ENCODE results near the gene CRYBG2.
"Not testable (repeated sequence)": the region's sequence is repeated elsewhere in the genome, so short reads cannot be mapped to it uniquely, and the experiment has no call there.

CRYBG2 gene

GRCh38 chr1:26318338-26319064 lies 35.4 kb downstream of the CRYBG2 start:
- DNase-seq = peak; percentile 78

GRCh38 chr1:26317612-26318337 lies 36.2 kb downstream of the CRYBG2 start, which contains the start of gene CD52:
Gene CD52 (plus strand): TSS chr1:26317958. CDS start chr1:26318018, 60 bp downstream.
- peak; percentile 83 for DNase-seq

GRCh38 chr1:26317146-26317545 lies 36.8 kb downstream of the CRYBG2 start:
- DNase-seq = no peak

- DNase-seq = no peak
These were observed 37.8 kb downstream of the CRYBG2 start for GRCh38 chr1:26315874-26316850.

- no peak for DNase-seq
These were observed 39.4 kb downstream of the CRYBG2 start for GRCh38 chr1:26314501-26314900.

GRCh38 chr1:26307966-26308899 lies 45.7 kb downstream of the CRYBG2 start:
- DNase-seq = not testable (repeated sequence)

- no peak for DNase-seq
These were observed 46.6 kb downstream of the CRYBG2 start for GRCh38 chr1:26307363-26307781.

- peak; percentile 93 for DNase-seq
These were observed 47.4 kb downstream of the CRYBG2 start, which contains the start of gene UBXN11 for GRCh38 chr1:26306290-26307229. Gene UBXN11 (minus strand): TSS chr1:26306636. CDS start chr1:26302883, 3,753 bp downstream.

GRCh38 chr1:26305667-26306289 lies 48.2 kb downstream of the CRYBG2 start:
- DNase-seq = no peak

GRCh38 chr1:26302733-26303405 lies 51.1 kb downstream of the CRYBG2 start:
- no peak for DNase-seq

GRCh38 chr1:26300578-26301275 lies 53.2 kb downstream of the CRYBG2 start:
- DNase-seq = no peak

GRCh38 chr1:26297791-26298124 lies 56.2 kb downstream of the CRYBG2 start:
- DNase-seq = no peak

- DNase-seq = no peak
These were observed 56.7 kb downstream of the CRYBG2 start for GRCh38 chr1:26297057-26297790.

- DNase-seq = no peak
These were observed 57.4 kb downstream of the CRYBG2 start for GRCh38 chr1:26296340-26297056.

- DNase-seq = no peak
These were observed 58.5 kb downstream of the CRYBG2 start for GRCh38 chr1:26295194-26296138.

GRCh38 chr1:26293911-26294463 lies 59.9 kb downstream of the CRYBG2 start:
- no peak for DNase-seq
